ENCODE data around the gene ZBTB7B.

ZBTB7B gene

GRCh38 chr1:155012026-155012546 is 9.5 kb downstream of the ZBTB7B start (continued):
- no peak for TF ChIP-seq ZNF830 (tag by site-specific recombination; IDR thresholded peaks at IDR 0.05; ENCODE audit: low read depth)
- TF ChIP-seq ZNF626 (tag by site-specific recombination; IDR thresholded peaks at IDR 0.05): no peak
- peak; percentile 88 for TF ChIP-seq ZFHX2 (tag by site-specific recombination; conservative IDR thresholded peaks at IDR 0.05)
- no peak for TF ChIP-seq ZNF530 (tag by site-specific recombination; IDR thresholded peaks at IDR 0.05; ENCODE audit: low read depth)
- TF ChIP-seq ZNF146 (tag by site-specific recombination; IDR thresholded peaks at IDR 0.05): no peak
- no peak for TF ChIP-seq PRDM4 (tag by site-specific recombination; IDR thresholded peaks at IDR 0.05)
- TF ChIP-seq GLIS2 (tag by site-specific recombination; IDR thresholded peaks at IDR 0.05): peak; percentile 30
- TF ChIP-seq BCL6B (tag by site-specific recombination; IDR thresholded peaks at IDR 0.05): no peak
- no peak for TF ChIP-seq MZF1 (tag by site-specific recombination; IDR thresholded peaks at IDR 0.05; ENCODE audit: borderline replicate concordance)
- TF ChIP-seq ZNF19 (tag by site-specific recombination; IDR thresholded peaks at IDR 0.05; ENCODE audit: low read depth): no peak
- TF ChIP-seq ZNF23 (tag by site-specific recombination; IDR thresholded peaks at IDR 0.05; ENCODE audit: borderline replicate concordance): no peak
- TF ChIP-seq ZNF121 (tag by site-specific recombination; IDR thresholded peaks at IDR 0.05): no peak
- TF ChIP-seq ZNF792 (tag by site-specific recombination; IDR thresholded peaks at IDR 0.05): no peak
- TF ChIP-seq ZBTB21 (tag by site-specific recombination; IDR thresholded peaks at IDR 0.05): no peak
- TF ChIP-seq KLF7 (tag by site-specific recombination; IDR thresholded peaks at IDR 0.05; ENCODE audit: borderline replicate concordance): no peak; the same call in 1 of the 2 replicates
- TF ChIP-seq ZNF558 (tag by site-specific recombination; IDR thresholded peaks at IDR 0.05): no peak
- TF ChIP-seq ZNF114 (tag by site-specific recombination; IDR thresholded peaks at IDR 0.05): no peak
- TF ChIP-seq ZIC2 (tag by site-specific recombination; IDR thresholded peaks at IDR 0.05): peak; percentile 64
- no peak for TF ChIP-seq HOXD13 (CRISPR knock-in tag; IDR thresholded peaks at IDR 0.05; ENCODE audit: borderline replicate concordance)
- no peak for TF ChIP-seq BCL11B (tag by site-specific recombination; IDR thresholded peaks at IDR 0.05; ENCODE audit: low read depth)
- no peak for TF ChIP-seq ZNF624 (tag by site-specific recombination; IDR thresholded peaks at IDR 0.05)
- TF ChIP-seq ZNF423 (tag by site-specific recombination; IDR thresholded peaks at IDR 0.05): peak; percentile 11; the same call in 1 of the 2 replicates
- TF ChIP-seq ZNF501 (tag by site-specific recombination; IDR thresholded peaks at IDR 0.05): no peak
- TF ChIP-seq ZXDB (tag by site-specific recombination; IDR thresholded peaks at IDR 0.05): no peak
- TF ChIP-seq ZNF623 (tag by site-specific recombination; IDR thresholded peaks at IDR 0.05): no peak
- no peak for TF ChIP-seq ZNF416 (tag by site-specific recombination; IDR thresholded peaks at IDR 0.05)
- no peak for TF ChIP-seq ELK4 (IDR thresholded peaks at IDR 0.05; ENCODE audit: borderline replicate concordance, low read depth, low read length)
- TF ChIP-seq ZNF366 (tag by site-specific recombination; conservative IDR thresholded peaks at IDR 0.05): peak; percentile 77
- TF ChIP-seq PRDM10 (tag by site-specific recombination; IDR thresholded peaks at IDR 0.05): peak; percentile 64
- no peak for TF ChIP-seq ZNF214 (tag by site-specific recombination; IDR thresholded peaks at IDR 0.05; ENCODE audit: borderline replicate concordance)
- TF ChIP-seq ZNF48 (tag by site-specific recombination; IDR thresholded peaks at IDR 0.05): no peak
- no peak for TF ChIP-seq ZSCAN18 (tag by site-specific recombination; IDR thresholded peaks at IDR 0.05)
- no peak for TF ChIP-seq ZNF600 (tag by site-specific recombination; IDR thresholded peaks at IDR 0.05)

Data from HEK293 (cell line).